Panc1 (cell line): ENCODE measurements around the gene SULF2. TPM values are rescaled to one million over a fixed set of nuclear protein-coding genes. Genes with fewer than 3 reads are reported as not detected.

Source experiments
- ATAC-seq: fragments of 200-7000 bp; cut with Tn5 transposase; 2 replicates; pipeline ENCODE4 v1.9.1; 2020; ENCODE audit warnings: mild to moderate bottlenecking, moderate library complexity
- BruUV-seq: library from RNA; stranded (reverse); fragments of 400-500 nt; replicated peaks from 2 replicates; lab custom pipeline; 2021; lab: Mats Ljungman, UMichigan
- CTCF ChIA-PET: fragments of 300-600 bp; sonication (Branson Sonifier 250); formaldehyde crosslinking; loops from one replicate; lab custom pipeline; 2022; ENCODE audit warnings: antibody characterized with exemption; lab: Charles Lee
- POLR2A ChIA-PET: fragments of 300-600 bp; sonication (Branson Sonifier 250); formaldehyde crosslinking; loops from one replicate; lab custom pipeline; 2022; ENCODE audit warnings: antibody characterized with exemption; lab: Charles Lee
- DNase-seq: peaks from one replicate; pipeline ENCODE4 v3.0.0-alpha.2; 2010; ENCODE audit warnings: low read depth, low spot score
- H3K27ac ChIP-seq: 2 replicates; pipeline ENCODE4 v1.5.1; 2011; ENCODE audit warnings: mild to moderate bottlenecking, low read length, inconsistent platforms
- H3K27me3 ChIP-seq: fragments of 200-500 bp; sonication (Bioruptor generic); 2 replicates; pipeline ENCODE4 v1.6.0; 2014; ENCODE audit warnings: low read length, inconsistent platforms; ENCODE audit not compliant: control insufficient read depth, insufficient read depth
- H3K36me3 ChIP-seq: fragments of 200-500 bp; sonication (Bioruptor generic); 2 replicates; pipeline ENCODE4 v1.5.1; 2014; ENCODE audit warnings: inconsistent platforms, mild to moderate bottlenecking, low read length, moderate library complexity; ENCODE audit not compliant: control insufficient read depth, insufficient read depth
- H3K4me1 ChIP-seq: 2 replicates; pipeline ENCODE4 v1.5.1; 2011; ENCODE audit warnings: inconsistent platforms, mild to moderate bottlenecking, low read length, moderate library complexity; ENCODE audit not compliant: control insufficient read depth, insufficient read depth
- H3K4me3 ChIP-seq, 2 experiments: 2 replicates each; pipeline ENCODE4 v1.5.1; 2011 to 2012; ENCODE audit warnings: low read depth in 2 of 2, low read length in 2 of 2, mild to moderate bottlenecking in 2 of 2, inconsistent platforms in 1 of 2, moderate library complexity in 1 of 2
- H3K9me3 ChIP-seq: fragments of 200-500 bp; sonication (Bioruptor generic); 2 replicates; pipeline ENCODE4 v1.5.1; 2014; ENCODE audit warnings: low read depth, mild to moderate bottlenecking, inconsistent platforms, low read length, moderate library complexity; ENCODE audit not compliant: control insufficient read depth, insufficient read depth
- POLR2AphosphoS5 ChIP-seq: IDR thresholded peaks from 2 replicates; pipeline ENCODE4 v1.6.1; 2012; ENCODE audit warnings: mild to moderate bottlenecking, low read depth, low read length, moderate library complexity
- REST ChIP-seq, 2 experiments: IDR thresholded peaks; 2 replicates each; pipeline ENCODE4 v1.6.1; 2011 to 2012; ENCODE audit warnings: low read depth in 2 of 2, control low read depth in 1 of 2, low read length in 1 of 2, mild to moderate bottlenecking in 1 of 2, moderate library complexity in 1 of 2; ENCODE audit not compliant: insufficient read depth in 1 of 2
- SIN3A ChIP-seq: IDR thresholded peaks from 2 replicates; pipeline ENCODE4 v1.6.1; 2012; ENCODE audit warnings: low read depth, mild to moderate bottlenecking, low read length, moderate library complexity, borderline replicate concordance; ENCODE audit not compliant: insufficient read depth
- TCF7L2 ChIP-seq: IDR thresholded peaks from 2 replicates; pipeline ENCODE4 v1.6.1; 2011; ENCODE audit warnings: mild to moderate bottlenecking, low read depth, low read length, inconsistent platforms
- in situ Hi-C: cut with HindIII; loops from 2 replicates; pipeline ENCODE4 v1.10.0; 2016; ENCODE audit warnings: low sequenced_read_pairs, low pct_unique_long_range_greater_than_20kb
- intact Hi-C: fragments of 100-400 bp; cut with micrococcal nuclease; formaldehyde crosslinking; loops from one replicate; pipeline ENCODE4 v1.10.0; 2022; ENCODE audit not compliant: unreplicated experiment
- total RNA-seq: library from RNA; stranded (reverse); gene quantifications from one replicate; pipeline ENCODE4 v1.2.1, GENCODE V29; 2021; ENCODE audit not compliant: unreplicated experiment
- TF ChIP-seq, protein P1 (sequence below): fragments of 450-650 bp; IDR thresholded peaks from 2 replicates; pipeline ENCODE4 v1.5.1; 2017; ENCODE audit warnings: mild to moderate bottlenecking

The SULF2 gene
- total RNA-seq, 1 experiment from 2014 or later = 1.4 TPM

DNA sequence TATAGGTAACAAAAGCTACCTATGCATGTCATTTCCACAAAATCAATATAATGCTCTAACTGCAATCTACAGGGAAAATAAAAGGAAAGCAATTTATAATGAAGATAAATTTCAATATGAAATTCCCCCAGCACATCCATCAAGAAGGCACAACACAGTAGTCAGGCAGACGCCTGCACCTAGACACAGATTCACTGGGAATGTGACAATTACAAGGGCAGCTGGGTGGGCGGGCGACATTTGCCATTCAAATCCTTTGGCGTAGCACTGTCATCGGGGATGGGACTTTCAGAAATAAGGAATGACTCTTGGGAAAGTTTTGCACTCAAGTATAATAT lies 60.4 kb downstream of the SULF2 start:
- in situ Hi-C loops = no loop called here
- ATAC-seq = no peak
- POLR2A ChIA-PET = no interaction called here

DNA sequence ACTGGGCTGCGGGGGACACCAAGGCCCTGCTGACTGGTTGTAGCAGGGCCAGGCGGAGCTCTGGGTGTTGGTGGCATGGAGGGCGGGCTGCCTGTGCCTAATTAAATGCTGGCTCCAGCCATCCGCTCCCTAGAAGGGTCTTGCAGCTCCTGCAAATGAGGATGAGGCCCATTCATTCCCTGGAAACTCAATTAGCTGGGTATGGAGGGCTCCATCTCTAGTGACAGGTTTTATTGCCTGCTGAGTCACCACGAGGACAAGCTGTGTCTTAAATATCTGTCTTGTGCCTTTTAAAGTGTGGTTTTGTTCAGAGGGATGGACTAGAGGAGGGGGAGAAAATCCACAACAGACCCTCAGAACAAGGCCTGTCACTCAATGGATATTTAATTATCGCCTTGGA lies 60.9 kb downstream of the SULF2 start:
- CTCF ChIA-PET = no interaction called here
- no peak overlapping the region for H3K4me3 ChIP-seq
- ATAC-seq (no peak), DNase-seq (no peak)
- POLR2A ChIA-PET = no interaction called here
- intact Hi-C loops = no loop called here
- no peak overlapping the region for H3K27ac ChIP-seq
- no TSS peak for BruUV-seq
- H3K36me3 ChIP-seq = no peaks in the 10 kb centered on the region
- no peaks in the 10 kb centered on the region for H3K9me3 ChIP-seq
- H3K27me3 ChIP-seq = no peaks in the 10 kb centered on the region
- TF ChIP-seq SIN3A = no peak
- no peak for TF ChIP-seq REST (IDR thresholded peaks at IDR 0.05; ENCODE audit: insufficient read depth in 1 of 2, low read depth in 2 of 2, low read length in 1 of 2)
- TF ChIP-seq, protein P1, sequence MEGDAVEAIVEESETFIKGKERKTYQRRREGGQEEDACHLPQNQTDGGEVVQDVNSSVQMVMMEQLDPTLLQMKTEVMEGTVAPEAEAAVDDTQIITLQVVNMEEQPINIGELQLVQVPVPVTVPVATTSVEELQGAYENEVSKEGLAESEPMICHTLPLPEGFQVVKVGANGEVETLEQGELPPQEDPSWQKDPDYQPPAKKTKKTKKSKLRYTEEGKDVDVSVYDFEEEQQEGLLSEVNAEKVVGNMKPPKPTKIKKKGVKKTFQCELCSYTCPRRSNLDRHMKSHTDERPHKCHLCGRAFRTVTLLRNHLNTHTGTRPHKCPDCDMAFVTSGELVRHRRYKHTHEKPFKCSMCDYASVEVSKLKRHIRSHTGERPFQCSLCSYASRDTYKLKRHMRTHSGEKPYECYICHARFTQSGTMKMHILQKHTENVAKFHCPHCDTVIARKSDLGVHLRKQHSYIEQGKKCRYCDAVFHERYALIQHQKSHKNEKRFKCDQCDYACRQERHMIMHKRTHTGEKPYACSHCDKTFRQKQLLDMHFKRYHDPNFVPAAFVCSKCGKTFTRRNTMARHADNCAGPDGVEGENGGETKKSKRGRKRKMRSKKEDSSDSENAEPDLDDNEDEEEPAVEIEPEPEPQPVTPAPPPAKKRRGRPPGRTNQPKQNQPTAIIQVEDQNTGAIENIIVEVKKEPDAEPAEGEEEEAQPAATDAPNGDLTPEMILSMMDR = no peak
- no peak for TF ChIP-seq TCF7L2
- no peak for TF ChIP-seq POLR2AphosphoS5
- no peaks in the 10 kb centered on the region for H3K4me1 ChIP-seq
- in situ Hi-C loops = no loop called here

More for the DNA sequence above, 60.4 kb downstream of the SULF2 start:
- CTCF ChIA-PET = interaction anchor here (0.5 kb wide), 1 partner anchor 283 kb away, joined by 6 read pairs; no protein-coding TSS in a partner anchor
- intact Hi-C loops = loop anchor here (5.0 kb wide), 1 partner anchor 897 kb away; no protein-coding TSS in a partner anchor
- Histone ChIP-seq H3K9me3 (no peaks in the 10 kb centered on the region), H3K4me3 (no peak overlapping the region), H3K4me1 (no peaks in the 10 kb centered on the region), H3K27ac (no peak overlapping the region), H3K27me3 (no peaks in the 10 kb centered on the region), H3K36me3 (no peaks in the 10 kb centered on the region)
- no peak for DNase-seq
- TF ChIP-seq, protein P1 = no peak
- TF ChIP-seq TCF7L2 = no peak
- BruUV-seq = no TSS peak
